GM18867 (cell line): ENCODE data around the gene MTOR.
"Not testable (repeated sequence)": the region's sequence is repeated elsewhere in the genome, so short reads cannot be mapped to it uniquely, and the experiment has no call there.

Experiments used
- ATAC-seq: cut with Tn5 transposase; IDR thresholded peaks from one replicate; pipeline ENCODE4 v1.9.1; 2021; ENCODE audit warnings: mild to moderate bottlenecking, moderate library complexity; ENCODE audit not compliant: unreplicated experiment

Gene MTOR

GRCh38 chr1:11187000-11187399, 75.4 kb downstream of the MTOR start:
- no peak for ATAC-seq

GRCh38 chr1:11184973-11185372, 77.4 kb downstream of the MTOR start:
- ATAC-seq = no peak

GRCh38 chr1:11182884-11183283, 79.5 kb downstream of the MTOR start:
- no peak for ATAC-seq

- no peak for ATAC-seq
Measured at GRCh38 chr1:11180342-11180744, 82.0 kb downstream of the MTOR start.

- ATAC-seq = not testable (repeated sequence)
Measured at GRCh38 chr1:11179749-11180148, 82.6 kb downstream of the MTOR start.

- no peak for ATAC-seq
Measured at GRCh38 chr1:11179125-11179524, 83.2 kb downstream of the MTOR start.

- ATAC-seq = no peak
Measured at GRCh38 chr1:11178021-11179015, 84.0 kb downstream of the MTOR start.

GRCh38 chr1:11176081-11176706, 86.2 kb downstream of the MTOR start:
- no peak for ATAC-seq

GRCh38 chr1:11175461-11175860, 86.9 kb downstream of the MTOR start:
- ATAC-seq = no peak

- ATAC-seq = no peak
Measured at GRCh38 chr1:11174261-11174942, 87.9 kb downstream of the MTOR start.

GRCh38 chr1:11170102-11170501, 92.2 kb downstream of the MTOR start:
- no peak for ATAC-seq

GRCh38 chr1:11169202-11169601, 93.1 kb downstream of the MTOR start:
- no peak for ATAC-seq

- ATAC-seq = no peak
Measured at GRCh38 chr1:11168731-11169130, 93.6 kb downstream of the MTOR start.

- ATAC-seq = not testable (repeated sequence)
Measured at GRCh38 chr1:11166744-11167143, 95.6 kb downstream of the MTOR start.

- ATAC-seq = not testable (repeated sequence)
Measured at GRCh38 chr1:11162752-11163151, 99.6 kb downstream of the MTOR start.

- ATAC-seq = no peak
Measured at GRCh38 chr1:11158720-11159321, 103.5 kb downstream of the MTOR start.

GRCh38 chr1:11158291-11158690, 104.1 kb downstream of the MTOR start:
- ATAC-seq = no peak

GRCh38 chr1:11157867-11158266, 104.5 kb downstream of the MTOR start:
- ATAC-seq = no peak

GRCh38 chr1:11157394-11157793, 105.0 kb downstream of the MTOR start:
- ATAC-seq = no peak

- no peak for ATAC-seq
Measured at GRCh38 chr1:11156963-11157362, 105.4 kb downstream of the MTOR start.

GRCh38 chr1:11156441-11156840, 105.9 kb downstream of the MTOR start:
- ATAC-seq = no peak
